EH (cell line): ENCODE measurements around the gene SPAG5.

ENCODE experiments used
- DNase-seq: peaks from one replicate; pipeline ENCODE4 v3.0.0-alpha.2; 2015; ENCODE audit warnings: low read depth

SPAG5 gene, protein sequence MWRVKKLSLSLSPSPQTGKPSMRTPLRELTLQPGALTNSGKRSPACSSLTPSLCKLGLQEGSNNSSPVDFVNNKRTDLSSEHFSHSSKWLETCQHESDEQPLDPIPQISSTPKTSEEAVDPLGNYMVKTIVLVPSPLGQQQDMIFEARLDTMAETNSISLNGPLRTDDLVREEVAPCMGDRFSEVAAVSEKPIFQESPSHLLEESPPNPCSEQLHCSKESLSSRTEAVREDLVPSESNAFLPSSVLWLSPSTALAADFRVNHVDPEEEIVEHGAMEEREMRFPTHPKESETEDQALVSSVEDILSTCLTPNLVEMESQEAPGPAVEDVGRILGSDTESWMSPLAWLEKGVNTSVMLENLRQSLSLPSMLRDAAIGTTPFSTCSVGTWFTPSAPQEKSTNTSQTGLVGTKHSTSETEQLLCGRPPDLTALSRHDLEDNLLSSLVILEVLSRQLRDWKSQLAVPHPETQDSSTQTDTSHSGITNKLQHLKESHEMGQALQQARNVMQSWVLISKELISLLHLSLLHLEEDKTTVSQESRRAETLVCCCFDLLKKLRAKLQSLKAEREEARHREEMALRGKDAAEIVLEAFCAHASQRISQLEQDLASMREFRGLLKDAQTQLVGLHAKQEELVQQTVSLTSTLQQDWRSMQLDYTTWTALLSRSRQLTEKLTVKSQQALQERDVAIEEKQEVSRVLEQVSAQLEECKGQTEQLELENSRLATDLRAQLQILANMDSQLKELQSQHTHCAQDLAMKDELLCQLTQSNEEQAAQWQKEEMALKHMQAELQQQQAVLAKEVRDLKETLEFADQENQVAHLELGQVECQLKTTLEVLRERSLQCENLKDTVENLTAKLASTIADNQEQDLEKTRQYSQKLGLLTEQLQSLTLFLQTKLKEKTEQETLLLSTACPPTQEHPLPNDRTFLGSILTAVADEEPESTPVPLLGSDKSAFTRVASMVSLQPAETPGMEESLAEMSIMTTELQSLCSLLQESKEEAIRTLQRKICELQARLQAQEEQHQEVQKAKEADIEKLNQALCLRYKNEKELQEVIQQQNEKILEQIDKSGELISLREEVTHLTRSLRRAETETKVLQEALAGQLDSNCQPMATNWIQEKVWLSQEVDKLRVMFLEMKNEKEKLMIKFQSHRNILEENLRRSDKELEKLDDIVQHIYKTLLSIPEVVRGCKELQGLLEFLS

DNA sequence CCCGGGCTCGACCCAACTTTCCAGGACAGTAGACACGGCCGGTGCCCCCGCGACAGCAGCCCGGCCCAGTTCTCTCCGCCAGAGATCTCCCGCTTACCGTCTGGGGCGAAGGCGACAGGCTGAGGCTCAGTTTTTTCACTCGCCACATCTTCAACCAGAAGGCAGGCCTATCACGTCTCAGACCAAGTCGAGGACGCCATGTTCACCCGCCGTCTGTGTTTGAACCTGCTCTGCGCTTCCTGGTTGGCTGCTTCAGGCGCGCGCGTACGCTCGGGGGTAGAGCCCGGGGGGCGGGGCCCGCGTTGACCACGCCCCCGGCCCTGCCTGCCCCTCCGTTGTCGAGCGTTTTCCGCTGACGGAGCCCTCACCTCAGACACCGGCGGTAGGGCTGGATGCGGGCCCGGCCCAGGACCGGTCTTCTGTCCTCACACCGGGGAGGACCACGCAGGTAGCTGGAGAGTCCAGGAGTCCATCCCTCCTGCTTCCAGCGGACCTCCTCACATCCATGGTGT, at the start of gene SPAG5:
SPAG5 (minus strand) TSS at position 227 of the 512 bp plus-strand sequence; CDS start at position 148, 79 bp downstream.
- DNase-seq, result peak; percentile 94

DNA sequence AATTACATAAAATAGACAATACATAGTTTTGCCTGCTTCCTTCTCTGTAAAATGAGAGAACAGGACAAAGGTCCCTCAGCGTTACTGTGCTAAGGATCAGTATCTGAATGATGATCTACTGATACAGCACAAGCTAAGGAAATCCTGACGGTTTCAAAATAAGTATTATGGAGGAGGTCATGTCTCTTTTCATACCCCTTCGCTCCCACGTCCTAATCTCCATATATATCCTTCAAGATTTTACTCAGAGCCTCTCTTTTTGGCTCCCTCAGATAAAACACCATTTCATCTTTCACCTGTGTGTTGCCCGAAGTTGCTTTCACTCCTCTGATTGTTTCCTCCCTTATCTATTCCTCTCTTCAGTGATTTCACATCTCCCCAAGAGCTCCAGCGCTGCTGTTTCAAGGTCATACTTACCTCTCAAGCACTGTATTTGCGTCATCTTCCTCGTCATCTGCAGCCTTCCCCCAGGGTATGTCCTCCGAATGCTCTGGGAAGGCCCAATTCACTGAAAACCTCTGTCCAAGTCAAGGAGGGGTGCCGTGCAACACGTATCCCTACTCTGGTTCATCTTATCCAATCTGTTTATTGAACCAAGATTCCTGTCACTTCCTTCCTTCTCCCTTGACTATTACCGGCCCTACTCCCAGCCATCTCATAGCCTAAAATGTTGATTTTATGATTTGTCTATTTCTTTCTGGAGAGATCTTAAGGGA, 47.4 kb upstream of the SPAG5 start:
- DNase-seq, result no peak

DNA sequence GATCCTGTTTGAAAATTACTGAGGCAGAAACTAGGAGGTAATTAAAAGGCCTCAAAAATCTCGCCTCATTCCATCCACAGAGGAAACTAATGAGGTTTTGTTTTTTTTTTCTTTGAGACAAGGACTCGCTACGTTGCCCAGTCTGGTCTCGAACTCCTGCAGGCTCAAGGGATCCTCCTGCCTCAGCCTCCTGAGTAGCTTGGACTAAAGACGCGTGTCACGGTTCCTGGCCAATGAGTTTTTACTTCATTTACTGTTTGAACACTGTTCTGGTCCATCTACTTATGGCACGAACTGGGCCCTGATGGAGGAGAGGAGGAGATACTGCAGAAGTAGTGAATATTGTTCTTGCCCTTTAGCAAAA, 46.7 kb upstream of the SPAG5 start:
- DNase-seq, result no peak

DNA sequence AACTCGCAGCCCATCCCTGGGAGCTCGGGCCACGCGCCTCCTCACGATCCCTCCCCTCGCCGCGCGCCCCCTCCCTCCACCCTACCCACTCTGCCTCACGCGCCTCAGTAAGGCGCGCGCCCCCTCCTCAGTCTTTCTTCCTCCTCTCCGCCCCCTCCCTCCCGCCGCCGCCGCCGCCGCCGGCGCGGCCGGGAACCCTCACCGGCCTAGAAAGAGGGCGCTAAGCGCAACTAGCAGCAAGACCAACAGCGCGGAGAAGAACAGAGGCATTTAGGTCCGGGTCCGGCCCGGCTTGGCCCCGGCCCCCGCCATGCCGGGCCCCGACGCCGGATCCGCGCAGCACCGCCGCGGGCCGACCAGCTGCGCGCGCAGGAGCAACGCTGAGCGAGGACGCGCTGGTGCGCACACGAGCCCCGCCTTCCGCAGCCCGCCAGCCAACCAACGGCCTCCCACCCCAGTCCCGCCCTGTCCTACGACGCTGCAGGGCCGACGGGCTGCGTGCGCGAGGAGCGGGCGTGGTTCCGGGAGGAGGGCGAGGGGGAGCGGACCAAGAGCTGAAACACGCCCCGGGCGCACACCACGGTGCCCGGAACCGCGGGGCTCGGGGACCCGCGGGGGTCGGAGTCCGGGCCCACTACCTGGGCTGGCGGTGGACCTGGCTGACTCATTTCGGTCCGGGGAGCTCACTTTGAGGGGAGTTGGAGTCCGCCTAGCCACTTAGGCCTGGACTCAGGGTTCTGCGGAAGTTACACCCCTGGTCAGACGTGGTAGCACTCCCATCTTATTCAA, 46.2 kb upstream of the SPAG5 start, which contains the start of gene BLTP2:
BLTP2 (minus strand) TSS at position 372 of the 789 bp plus-strand sequence; CDS start at position 270, 102 bp downstream.
- peak; percentile 95 for DNase-seq

DNA sequence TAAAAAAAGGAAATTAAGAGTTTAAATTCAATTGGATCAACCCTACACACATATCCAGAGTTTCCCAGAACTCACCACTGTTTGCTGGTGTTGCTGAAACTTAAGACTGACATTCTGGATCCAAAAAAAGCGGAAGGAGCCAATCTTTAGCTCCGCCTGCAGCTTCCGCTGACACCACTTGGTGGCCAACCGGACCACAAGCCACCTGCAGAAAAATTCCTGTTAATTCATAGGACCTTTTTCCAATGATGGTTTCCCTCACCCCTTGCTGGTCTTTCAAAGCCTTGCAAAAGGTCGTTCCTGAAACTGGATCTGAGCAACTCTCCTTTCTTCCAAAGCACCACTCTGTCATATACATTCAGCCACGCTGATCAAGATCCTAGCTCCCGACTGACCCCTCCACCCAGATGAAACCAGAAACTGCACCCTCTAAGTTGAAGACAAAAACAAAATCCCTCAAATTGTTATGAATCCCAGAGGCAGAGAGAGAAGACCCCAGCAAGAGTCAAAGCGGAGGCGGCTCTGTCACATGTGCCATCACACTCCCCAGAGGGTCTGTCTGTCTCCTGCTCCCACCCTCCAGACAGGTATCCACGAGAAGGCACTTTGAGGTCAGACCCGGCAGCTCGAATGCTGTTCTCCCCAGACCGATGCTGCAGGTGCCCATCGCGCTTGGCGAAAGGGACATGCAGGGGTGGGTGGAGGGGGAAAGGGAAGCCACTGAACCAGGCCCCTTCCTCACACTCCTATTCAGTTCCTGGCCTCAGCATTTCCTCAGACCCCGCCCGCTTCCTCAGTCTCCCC, 45.4 kb upstream of the SPAG5 start:
- peak; percentile 65 for DNase-seq

DNA sequence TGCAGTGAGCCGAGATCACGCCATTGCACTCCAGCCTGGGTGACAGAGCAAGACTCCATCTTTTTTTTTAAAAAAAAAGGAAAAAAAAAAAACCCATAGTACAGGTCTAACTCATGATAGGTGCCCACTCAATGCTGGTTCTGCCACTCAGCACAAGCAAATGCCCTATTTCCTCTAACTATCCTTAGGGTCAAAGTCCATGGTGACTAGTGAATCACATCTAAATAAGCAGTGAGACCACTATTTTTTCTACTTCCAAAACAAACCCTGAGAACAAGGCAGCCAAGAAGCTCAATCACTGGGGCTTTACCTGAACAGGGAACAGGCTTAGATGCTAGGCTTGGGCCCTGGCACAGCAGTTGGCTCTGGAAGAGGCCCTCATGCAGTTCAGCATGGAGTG, 42.8 kb upstream of the SPAG5 start:
- no peak for DNase-seq

DNA sequence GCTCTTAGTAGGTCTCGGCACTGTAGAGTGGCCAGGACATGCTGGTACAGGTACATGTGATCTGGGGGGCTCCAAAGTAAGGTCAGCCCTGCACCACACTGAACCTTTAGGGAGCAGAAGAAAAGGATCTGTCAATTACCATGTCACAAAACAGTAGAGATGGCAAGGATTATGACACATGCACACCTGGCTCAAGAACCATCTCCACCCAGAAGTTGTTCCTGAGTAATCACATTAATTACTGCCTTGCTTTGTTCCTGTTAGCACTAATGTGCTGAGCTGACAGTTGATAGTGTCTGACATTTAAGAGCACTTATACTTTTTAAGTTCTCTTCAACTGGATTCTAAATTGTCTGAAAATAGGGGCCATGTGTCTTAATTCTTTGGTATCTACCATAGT, 36.7 kb upstream of the SPAG5 start:
- no peak for DNase-seq

DNA sequence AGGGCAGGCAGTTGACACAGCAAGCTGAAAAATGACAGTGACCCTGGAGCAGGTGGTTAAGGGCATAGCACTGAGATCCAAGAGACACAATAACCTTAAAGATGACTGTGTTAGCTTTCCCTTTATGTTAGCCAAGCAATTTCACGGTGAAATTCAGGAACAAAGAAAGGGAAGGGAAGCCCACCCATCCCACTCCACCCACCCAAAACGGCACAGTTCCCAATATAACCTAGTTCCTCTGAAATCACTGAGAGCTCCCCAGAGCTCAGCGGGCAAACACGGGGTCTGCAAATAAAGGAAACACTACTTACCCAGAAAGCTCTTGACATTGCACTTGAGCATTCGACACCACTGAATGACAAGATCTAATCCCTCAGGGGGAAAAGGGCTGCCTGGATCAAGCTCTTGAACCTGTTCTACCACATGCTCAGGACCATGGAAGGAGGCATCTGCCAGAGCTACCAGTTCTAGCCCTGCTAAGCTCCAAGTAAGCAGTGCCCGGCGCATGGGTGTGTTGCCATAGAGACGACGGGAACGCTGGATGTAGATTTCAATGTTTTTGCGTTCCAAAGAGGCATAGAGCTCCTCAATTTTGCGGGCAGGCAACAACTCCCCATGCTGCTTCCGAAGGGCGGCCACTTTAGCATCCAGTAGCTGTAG, 35.5 kb upstream of the SPAG5 start:
- DNase-seq, result no peak

DNA sequence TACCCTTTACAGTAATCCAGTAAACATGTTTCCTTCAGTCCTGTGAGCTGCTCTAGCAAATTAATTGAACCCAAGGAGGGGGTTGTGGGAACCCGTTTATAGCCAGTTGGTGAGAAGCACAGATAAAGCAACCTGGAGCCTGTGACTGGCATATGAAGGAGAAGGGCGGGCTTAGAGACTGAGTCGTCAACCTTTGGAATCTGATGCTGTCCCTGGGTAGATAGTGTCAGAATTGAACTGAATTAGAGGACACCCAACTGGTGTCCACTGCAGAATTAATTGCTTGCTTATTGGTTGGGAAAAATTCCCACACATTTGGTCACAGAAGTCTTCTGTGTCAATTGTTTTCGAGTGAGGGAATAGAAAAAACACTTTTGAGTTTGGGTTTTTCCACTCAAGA, 28.0 kb upstream of the SPAG5 start:
- DNase-seq, result no peak

DNA sequence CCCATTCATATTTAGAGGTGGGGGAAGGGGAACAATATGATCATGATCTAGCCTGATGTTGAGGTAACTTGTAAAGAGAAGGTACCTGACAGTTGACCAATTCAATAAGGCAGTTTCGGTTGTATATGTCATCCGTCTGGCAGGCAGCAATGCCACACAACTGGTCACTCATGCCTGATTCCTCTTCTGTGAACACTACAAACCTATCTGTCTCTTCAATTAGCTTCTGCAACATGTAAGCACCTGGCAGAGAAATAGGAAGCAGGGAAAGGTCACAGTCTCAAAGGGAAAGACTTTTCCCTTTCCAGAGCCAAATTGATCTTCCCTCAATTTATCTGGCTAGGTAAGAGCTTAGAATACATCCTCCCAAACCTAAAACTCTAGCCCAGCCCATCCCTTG, 25.3 kb upstream of the SPAG5 start:
- DNase-seq, result no peak

DNA sequence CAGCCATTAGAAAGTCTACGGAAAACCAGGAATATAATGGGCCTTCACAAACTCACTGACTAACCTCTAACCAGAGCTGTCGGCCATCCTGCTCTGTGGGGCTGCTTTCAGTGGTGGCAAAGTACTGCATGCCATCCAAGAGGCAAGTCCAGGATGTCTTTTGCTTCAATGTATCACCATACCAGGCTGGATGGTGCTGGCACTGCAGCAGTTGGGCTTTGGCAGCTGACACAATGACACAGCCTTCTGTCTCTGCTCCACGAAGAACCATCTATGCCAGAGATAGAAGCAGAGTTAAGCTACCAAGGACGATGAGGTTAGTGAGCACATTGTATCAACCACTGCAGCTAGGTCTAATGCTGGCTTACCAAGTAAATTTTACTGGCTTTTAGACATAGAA, 24.9 kb upstream of the SPAG5 start:
- DNase-seq, result no peak

DNA sequence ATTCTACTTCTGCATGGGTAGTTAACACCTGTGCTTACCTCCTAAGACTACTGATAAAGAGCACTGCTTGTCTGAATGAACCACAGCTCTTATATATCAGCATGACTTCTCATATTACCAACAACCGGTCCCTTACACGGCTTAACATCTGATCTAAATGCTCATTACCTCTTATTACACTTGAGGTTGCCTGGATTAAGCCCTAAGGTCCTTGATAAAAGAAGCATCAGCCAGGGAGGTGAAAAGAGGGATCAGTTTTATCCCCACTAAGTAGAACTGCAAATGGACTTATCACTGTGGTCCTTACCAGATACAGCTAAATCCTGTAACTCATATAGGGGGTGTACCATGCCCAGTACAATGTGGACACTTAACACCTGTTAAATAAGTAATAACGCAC, 23.4 kb upstream of the SPAG5 start:
- no peak for DNase-seq

DNA sequence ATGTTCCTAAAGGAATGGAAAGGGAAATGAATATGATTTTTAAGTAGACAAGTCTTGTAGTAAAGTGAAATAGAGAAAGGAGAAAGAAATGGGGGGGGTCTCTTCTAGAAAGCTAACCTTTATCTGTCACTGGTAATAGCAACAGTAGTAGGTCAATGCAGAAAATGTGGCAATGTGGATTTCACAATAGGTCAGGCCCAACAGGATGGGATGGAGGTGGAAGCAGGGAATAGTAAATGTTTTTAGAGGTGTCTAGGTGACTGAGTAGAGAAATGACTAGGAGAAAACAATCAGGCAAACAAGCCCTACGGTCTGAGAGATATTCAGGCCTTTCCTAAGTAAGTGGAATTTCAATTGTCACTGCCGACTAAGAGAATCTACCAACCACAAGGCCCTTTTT, 21.2 kb upstream of the SPAG5 start:
- DNase-seq, result no peak

DNA sequence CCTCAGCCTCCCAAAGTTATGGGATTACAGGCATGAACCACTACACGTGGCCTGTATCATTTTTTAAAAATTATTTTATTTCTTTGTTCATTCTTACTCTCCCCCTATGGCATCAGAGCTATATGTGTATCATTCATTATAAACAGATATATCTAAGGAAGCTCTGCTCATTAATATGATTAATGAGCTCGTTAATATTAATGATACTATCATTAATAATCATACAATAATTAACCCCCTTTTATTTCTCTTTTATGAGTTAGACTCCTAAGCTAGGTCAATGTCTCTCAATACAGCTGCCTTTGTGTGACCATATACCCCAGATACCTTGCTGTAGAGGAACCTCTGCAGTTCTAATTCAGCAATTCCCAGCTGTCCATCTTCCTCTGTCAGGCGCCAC, 19.6 kb upstream of the SPAG5 start:
- no peak for DNase-seq

DNA sequence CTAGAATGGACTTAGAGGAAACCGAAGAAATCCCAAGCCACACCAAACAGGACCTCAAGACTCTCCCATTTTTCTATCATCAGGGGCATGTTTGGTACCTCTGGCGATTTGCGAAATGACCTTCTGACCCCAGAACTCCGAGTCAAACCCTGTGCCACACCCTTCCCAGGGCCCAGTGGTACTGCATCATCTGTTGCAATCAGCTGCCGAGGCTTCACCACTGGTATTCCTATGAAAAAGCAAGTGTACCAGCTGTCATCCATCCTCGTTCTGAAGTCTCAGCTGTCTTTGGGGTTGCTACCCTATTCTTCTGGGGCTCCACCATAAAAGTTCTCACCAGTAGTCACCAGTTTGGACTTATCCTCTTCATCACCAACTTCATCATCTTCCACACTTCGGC, 17.5 kb upstream of the SPAG5 start:
- DNase-seq, result no peak

DNA sequence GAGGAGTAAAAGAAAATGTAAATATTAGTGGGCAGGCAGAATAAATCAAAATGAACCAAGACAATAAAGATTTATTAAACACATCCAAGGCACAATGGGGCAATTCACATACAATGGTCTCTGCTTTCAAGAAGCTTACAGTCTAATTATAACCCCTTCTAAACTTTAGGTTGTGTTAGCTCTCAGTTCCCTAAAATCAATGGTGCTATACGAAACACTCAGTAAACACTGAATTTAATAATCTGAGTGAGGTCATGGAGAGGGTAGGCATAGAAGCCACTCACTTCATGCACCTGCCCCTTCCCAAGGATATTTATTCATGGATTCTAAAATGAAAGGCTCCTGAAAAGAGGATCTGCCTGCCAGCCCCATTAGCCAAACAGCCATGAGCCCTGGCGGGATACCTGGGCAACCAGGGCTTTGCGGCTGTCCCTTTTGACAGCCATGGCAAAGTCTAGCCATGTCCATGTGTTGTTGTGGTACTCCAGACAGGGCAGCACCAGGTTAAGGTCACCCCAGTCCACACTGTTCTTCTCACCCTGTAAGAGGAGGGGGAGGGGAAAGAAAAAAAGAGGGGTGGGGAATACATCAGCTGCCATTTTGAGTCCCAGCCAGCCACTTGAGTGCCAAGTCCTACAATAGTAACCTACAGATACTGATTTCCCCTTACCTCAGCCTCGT, 16.6 kb upstream of the SPAG5 start:
- no peak for DNase-seq

DNA sequence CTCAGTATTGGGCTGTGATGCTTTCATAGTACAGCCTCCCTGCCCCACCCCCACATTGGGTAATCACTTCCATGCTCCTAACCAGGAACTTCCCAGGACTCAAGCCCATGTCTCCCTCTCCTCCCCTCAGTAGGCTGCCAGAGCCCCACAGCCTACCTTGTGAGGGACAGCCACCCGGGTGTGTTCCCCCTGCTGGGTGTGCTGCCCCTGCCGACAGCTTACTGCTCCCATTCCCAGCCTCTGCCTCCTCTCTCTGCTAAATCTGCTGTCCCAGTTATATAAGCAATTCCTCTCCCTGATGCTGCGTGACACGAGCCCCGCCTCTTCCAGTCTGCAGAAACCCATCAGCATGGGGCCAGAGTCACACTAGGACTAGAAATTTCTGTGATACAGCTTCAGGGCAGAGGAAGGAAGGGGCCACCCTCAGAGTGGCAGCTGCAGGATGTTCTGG, 15.1 kb upstream of the SPAG5 start, which contains the start of gene RSKR:
RSKR (minus strand) TSS at position 255 of the 451 bp plus-strand sequence; CDS start at position 231, 24 bp downstream.
- DNase-seq, result peak; percentile 5
